Effector memory CD8-positive, alpha-beta T cell (primary cell): ENCODE data around the gene CELF6.

Experiments
- ATAC-seq: fragments of 150-1000 bp; cut with Tn5 transposase; replicated peaks from 2 replicates; pipeline ENCODE4 v1.10.0; 2021; ENCODE audit warnings: mild to moderate bottlenecking, moderate library complexity
- DNase-seq, 3 experiments: peaks; one replicate each; pipeline ENCODE4 v3.0.0; 2021
- H3K27ac Mint-ChIP-seq, 2 donors: one replicate each; pipeline ENCODE4 v1.8.0; 2022; ENCODE audit warnings: mild to moderate bottlenecking in 2 of 2, mixed read lengths in 2 of 2, moderate library complexity in 2 of 2
- H3K27me3 Mint-ChIP-seq, 2 donors: one replicate each; pipeline ENCODE4 v1.8.0; 2022; ENCODE audit warnings: mixed read lengths in 2 of 2
- H3K36me3 Mint-ChIP-seq: one replicate; pipeline ENCODE4 v1.8.0; 2022; ENCODE audit warnings: mild to moderate bottlenecking, moderate library complexity, mixed read lengths; ENCODE audit not compliant: insufficient read depth
- H3K4me1 Mint-ChIP-seq, 2 donors: one replicate each; pipeline ENCODE4 v1.8.0; 2022; ENCODE audit warnings: low read depth in 2 of 2, mixed read lengths in 2 of 2
- H3K4me3 Mint-ChIP-seq, 2 donors: one replicate each; pipeline ENCODE4 v1.8.0; 2022; ENCODE audit warnings: mild to moderate bottlenecking in 2 of 2, mixed read lengths in 2 of 2, moderate library complexity in 2 of 2
- H3K9me3 Mint-ChIP-seq, 2 donors: one replicate each; pipeline ENCODE4 v1.8.0; 2022; ENCODE audit warnings: mixed read lengths in 2 of 2

The CELF6 gene

DNA sequence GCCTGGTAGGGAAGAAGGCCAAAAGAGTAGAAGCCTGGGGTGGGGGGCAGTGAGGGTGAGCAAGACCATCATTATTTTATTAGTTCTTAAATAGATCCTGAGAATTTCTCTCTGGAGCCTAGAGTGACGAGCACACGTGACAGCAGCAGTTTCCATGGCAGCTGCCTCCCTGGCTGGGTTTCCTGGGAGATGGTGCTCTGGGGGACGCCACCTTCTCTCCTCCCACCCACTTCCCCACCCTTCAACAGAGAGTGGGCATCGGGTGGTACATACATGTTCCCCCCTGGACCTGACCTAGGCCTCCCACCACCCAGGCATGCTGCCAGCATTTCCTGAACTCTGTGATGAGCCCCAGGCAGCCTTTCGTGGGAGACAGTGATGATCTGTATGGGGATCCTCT lies 12.9 kb downstream of the CELF6 start:
- no peak for ATAC-seq
- Mint-ChIP-seq H3K36me3 (peaks cover 9% of the 10 kb centered on the region), H3K9me3 (no peaks in the 10 kb centered on the region), H3K27ac (peak overlapping the region; percentile 3 to 84), H3K4me1 (peaks cover 8 to 10% of the 10 kb centered on the region in 2 donors), H3K27me3 (no peaks in the 10 kb centered on the region), H3K4me3 (no peak overlapping the region)
- DNase-seq = no peak

DNA sequence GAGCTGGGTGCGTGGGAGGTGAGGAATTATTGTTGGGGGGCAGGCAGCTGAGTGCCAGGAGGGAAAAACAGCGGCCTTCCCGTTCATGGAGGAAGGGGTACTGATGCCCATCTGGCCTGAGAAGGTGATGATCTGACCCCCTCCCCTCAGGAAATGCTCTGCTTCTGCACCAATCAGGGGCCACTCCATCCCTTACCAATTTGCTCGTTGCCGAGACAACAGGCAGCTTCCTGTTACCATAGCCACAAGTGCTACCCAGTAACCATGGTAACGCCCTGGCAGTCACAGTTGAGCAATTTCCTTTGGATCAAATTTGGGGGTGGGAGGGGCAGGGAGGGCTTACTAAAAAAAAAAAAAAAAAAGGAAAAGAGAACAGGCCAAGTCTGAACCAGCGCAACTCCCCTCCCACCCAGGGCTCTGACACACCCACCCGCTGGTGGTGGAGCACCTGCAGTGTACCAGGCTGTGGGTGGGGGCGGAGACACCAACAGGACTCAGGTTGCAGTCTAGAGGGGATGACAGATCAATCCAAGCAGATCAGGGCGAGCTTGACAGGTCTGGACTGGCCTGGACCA lies 13.7 kb downstream of the CELF6 start:
- DNase-seq (peak; percentile 47 to 53 (median 51)), ATAC-seq (peak; percentile 89)
- Mint-ChIP-seq H3K27me3 (no peaks in the 10 kb centered on the region), H3K9me3 (no peaks in the 10 kb centered on the region), H3K27ac (peak overlapping the region; percentile 3 to 84), H3K4me1 (peaks cover 8 to 10% of the 10 kb centered on the region in 2 donors), H3K36me3 (peaks cover 9% of the 10 kb centered on the region), H3K4me3 (no peak overlapping the region)

GRCh38 chr15:72304596-72304995 lies 15.4 kb downstream of the CELF6 start:
- DNase-seq (no peak), ATAC-seq (no peak)
- peaks cover 8 to 10% of the 10 kb centered on the region in 2 donors for H3K4me1 Mint-ChIP-seq
- H3K27ac Mint-ChIP-seq = no peak overlapping the region
- no peak overlapping the region for H3K4me3 Mint-ChIP-seq
- no peaks in the 10 kb centered on the region for H3K27me3 Mint-ChIP-seq
- no peaks in the 10 kb centered on the region for H3K9me3 Mint-ChIP-seq
- H3K36me3 Mint-ChIP-seq = peaks cover 9% of the 10 kb centered on the region

DNA sequence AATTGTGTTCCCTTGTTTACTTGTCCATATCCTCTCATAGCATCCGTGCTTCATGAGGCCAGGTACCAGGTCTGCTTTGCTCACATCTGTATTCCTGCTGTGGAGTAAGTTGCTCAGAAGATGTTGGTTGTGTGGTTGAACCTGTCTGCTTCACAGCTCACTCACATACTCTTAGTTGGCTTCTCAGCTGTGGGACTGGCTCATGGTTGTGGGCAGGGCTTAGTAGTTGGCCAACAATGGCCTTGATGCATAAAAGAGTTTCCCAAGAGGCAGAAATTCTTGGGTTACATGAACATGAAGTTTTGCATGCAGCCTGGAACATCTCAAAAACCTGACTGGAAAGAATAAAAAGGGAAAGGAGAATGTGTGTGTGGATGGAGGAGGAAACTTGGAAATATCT lies 17.0 kb downstream of the CELF6 start:
- no peak for DNase-seq
- no peaks in the 10 kb centered on the region for H3K9me3 Mint-ChIP-seq
- no peak for ATAC-seq
- H3K4me1 Mint-ChIP-seq = peaks cover 8 to 10% of the 10 kb centered on the region in 2 donors
- H3K27ac Mint-ChIP-seq = no peak overlapping the region
- H3K27me3 Mint-ChIP-seq = no peaks in the 10 kb centered on the region
- peaks cover 9% of the 10 kb centered on the region for H3K36me3 Mint-ChIP-seq
- no peak overlapping the region for H3K4me3 Mint-ChIP-seq

- no peaks in the 10 kb centered on the region for H3K36me3 Mint-ChIP-seq
- H3K27me3 Mint-ChIP-seq = no peaks in the 10 kb centered on the region
- DNase-seq = no peak
- H3K4me1 Mint-ChIP-seq = no peaks in the 10 kb centered on the region
- H3K4me3 Mint-ChIP-seq = no peak overlapping the region
- ATAC-seq = no peak
- H3K27ac Mint-ChIP-seq = no peak overlapping the region
- no peaks in the 10 kb centered on the region for H3K9me3 Mint-ChIP-seq
Observed at GRCh38 chr15:72289597-72290325, 30.2 kb downstream of the CELF6 start.

DNA sequence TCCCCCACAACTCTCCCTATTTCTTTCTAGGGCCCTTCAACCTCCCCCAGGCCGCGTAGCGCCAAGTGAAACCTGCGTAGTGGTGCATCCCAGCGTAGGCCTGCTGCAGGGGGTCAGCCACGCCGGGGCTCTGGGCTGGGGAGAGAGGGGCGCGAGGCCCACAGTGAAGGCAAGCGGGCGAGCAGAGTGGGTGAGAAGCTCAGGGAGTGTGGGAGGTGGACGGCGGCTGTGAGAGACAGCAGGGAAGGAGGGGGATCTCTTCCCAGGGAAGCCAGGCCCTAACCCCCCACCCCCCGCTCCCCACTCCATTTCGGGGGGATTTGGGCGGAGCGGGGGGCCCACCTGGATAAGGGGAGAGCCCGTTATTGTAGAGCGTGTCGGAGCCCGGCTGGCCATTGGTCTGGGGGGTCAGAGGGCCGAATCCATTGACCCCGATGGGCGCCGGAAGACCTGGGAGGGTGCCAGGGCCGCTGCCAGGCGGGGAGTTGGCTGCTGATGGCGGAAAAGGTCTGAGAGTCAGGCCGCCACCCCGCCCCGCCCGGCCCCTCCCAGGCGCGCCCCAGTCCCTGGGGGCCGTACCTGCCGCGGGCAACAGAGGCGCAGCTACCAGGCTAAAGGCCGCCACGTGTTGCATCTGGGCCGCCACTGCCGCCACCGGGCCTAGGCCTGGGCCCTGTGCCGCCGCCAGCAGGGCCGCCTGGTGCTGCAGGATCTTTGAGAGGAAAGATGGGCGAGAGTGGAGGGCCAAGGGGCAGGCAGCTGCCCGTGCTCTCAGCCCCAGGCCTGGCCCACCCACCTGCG lies 31.0 kb downstream of the CELF6 start:
- Mint-ChIP-seq H3K4me1 (no peaks in the 10 kb centered on the region), H3K9me3 (no peaks in the 10 kb centered on the region), H3K4me3 (no peak overlapping the region), H3K27ac (no peak overlapping the region), H3K36me3 (no peaks in the 10 kb centered on the region), H3K27me3 (no peaks in the 10 kb centered on the region)
- DNase-seq = no peak
- ATAC-seq = no peak

DNA sequence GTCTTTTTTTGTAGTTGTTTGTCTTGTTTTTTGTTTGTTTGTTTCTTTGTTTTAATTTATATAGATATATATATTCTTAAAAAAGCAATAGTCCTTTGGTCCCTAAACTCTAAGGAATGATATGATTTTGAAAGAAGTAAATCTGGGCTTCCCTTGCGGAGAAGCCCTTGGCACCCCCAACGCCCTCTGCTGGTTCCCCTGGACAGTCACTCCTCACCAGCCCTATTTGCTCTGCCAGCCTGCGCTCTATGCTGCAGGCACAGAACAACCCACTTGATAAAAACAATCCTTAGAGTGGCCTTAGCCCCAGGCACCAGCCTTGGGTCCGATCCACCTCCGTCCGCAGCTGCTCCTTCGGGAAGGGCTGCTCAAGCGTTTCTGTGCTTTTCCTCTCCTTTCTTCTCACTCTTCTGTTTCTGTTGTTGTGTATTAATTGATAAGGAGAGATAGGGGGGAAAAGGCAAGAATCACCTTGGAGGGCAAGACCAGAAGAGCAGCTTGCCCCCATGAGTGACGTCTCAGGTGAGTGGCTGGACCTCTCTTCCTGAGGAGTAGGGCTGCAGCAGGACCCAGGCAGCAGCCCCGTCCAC lies 33.9 kb downstream of the CELF6 start:
- peak overlapping the region in 1 of 2 donors; percentile 50 for H3K27ac Mint-ChIP-seq
- no peaks in the 10 kb centered on the region for H3K27me3 Mint-ChIP-seq
- no peak overlapping the region for H3K4me3 Mint-ChIP-seq
- DNase-seq (peak; percentile 22 to 27 (median 24)), ATAC-seq (peak; percentile 70)
- H3K9me3 Mint-ChIP-seq = no peaks in the 10 kb centered on the region
- no peaks in the 10 kb centered on the region for H3K4me1 Mint-ChIP-seq
- no peaks in the 10 kb centered on the region for H3K36me3 Mint-ChIP-seq

- no peak overlapping the region for H3K4me3 Mint-ChIP-seq
- DNase-seq (no peak), ATAC-seq (no peak)
- H3K27ac Mint-ChIP-seq = no peak overlapping the region
- H3K36me3 Mint-ChIP-seq = no peaks in the 10 kb centered on the region
- no peaks in the 10 kb centered on the region for H3K4me1 Mint-ChIP-seq
- no peaks in the 10 kb centered on the region for H3K27me3 Mint-ChIP-seq
- no peaks in the 10 kb centered on the region for H3K9me3 Mint-ChIP-seq
Observed at GRCh38 chr15:72285402-72285801, 34.6 kb downstream of the CELF6 start.

DNA sequence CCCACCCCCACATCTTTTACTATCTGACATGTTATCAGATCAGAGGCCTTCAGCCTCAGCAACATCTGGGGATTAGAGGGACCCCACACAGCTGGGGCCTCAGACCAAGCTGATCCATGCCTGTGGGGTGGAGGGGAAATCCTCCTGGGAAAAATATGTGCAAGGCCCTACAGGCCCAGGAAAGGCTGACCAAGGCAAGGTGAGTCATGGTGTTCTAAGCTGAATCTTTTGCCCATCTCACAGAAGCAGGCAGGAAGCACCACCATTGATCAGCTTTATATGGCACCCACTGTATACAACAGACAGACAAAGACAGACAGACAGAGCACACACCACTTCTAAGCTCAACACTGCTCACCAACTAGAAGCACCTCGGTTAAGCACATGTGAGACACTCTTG lies 35.2 kb downstream of the CELF6 start:
- Mint-ChIP-seq H3K4me3 (no peak overlapping the region), H3K4me1 (no peaks in the 10 kb centered on the region), H3K27ac (no peak overlapping the region), H3K27me3 (no peaks in the 10 kb centered on the region), H3K36me3 (no peaks in the 10 kb centered on the region), H3K9me3 (no peaks in the 10 kb centered on the region)
- no peak for DNase-seq
- ATAC-seq = no peak

DNA sequence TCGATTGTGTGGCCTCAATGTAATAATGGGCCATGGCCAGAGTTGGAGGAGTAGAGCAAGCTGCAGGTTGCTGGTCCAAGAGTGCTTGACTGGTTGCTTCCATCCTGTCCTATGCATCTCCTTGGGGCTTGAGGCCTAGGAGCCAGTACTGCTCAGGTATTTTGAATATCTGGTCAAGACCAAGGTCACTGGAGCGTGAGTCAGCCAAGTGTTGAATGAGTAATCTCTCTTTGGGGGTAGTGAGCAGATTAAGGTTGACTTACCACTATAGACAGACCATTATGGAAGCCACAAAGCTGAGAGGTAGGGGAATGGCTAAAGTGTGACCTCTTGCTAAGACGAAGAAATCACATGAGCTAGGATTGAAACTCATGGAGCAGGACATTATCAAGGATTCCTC lies 38.2 kb downstream of the CELF6 start:
- ATAC-seq = no peak
- Mint-ChIP-seq H3K4me3 (no peak overlapping the region), H3K9me3 (no peaks in the 10 kb centered on the region), H3K36me3 (no peaks in the 10 kb centered on the region), H3K27ac (no peak overlapping the region), H3K27me3 (no peaks in the 10 kb centered on the region), H3K4me1 (no peaks in the 10 kb centered on the region)
- DNase-seq = no peak

GRCh38 chr15:72280751-72281150 lies 39.2 kb downstream of the CELF6 start:
- Mint-ChIP-seq H3K27ac (no peak overlapping the region), H3K4me1 (no peaks in the 10 kb centered on the region), H3K36me3 (no peaks in the 10 kb centered on the region), H3K9me3 (no peaks in the 10 kb centered on the region), H3K4me3 (no peak overlapping the region), H3K27me3 (no peaks in the 10 kb centered on the region)
- DNase-seq (no peak), ATAC-seq (no peak)

GRCh38 chr15:72278737-72279136 lies 41.2 kb downstream of the CELF6 start:
- ATAC-seq (no peak), DNase-seq (no peak)
- Mint-ChIP-seq H3K27ac (no peak overlapping the region), H3K36me3 (no peaks in the 10 kb centered on the region), H3K4me1 (peaks cover 3 to 5% of the 10 kb centered on the region in 2 donors), H3K27me3 (no peaks in the 10 kb centered on the region), H3K4me3 (no peak overlapping the region), H3K9me3 (no peaks in the 10 kb centered on the region)

GRCh38 chr15:72276326-72276700 lies 43.6 kb downstream of the CELF6 start:
- no peaks in the 10 kb centered on the region for H3K27me3 Mint-ChIP-seq
- no peaks in the 10 kb centered on the region for H3K9me3 Mint-ChIP-seq
- H3K4me1 Mint-ChIP-seq = peaks cover 16% of the 10 kb centered on the region in 2 donors
- ATAC-seq = no peak
- no peaks in the 10 kb centered on the region for H3K36me3 Mint-ChIP-seq
- no peak overlapping the region for H3K27ac Mint-ChIP-seq
- no peak overlapping the region for H3K4me3 Mint-ChIP-seq
- no peak for DNase-seq
